AG04450 (cell line): ENCODE results near the gene CAMK4. TPM values are rescaled to one million over a fixed set of nuclear protein-coding genes. Genes with fewer than 3 reads are reported as not detected.

Experiments used
- CTCF ChIA-PET: fragments of 300-600, 350-600 bp; formaldehyde crosslinking; extraction: SDS; loops from one replicate; lab custom pipeline; 2022; ENCODE audit warnings: antibody characterized with exemption, inconsistent platforms; lab: Charles Lee
- POLR2A ChIA-PET: fragments of 350-600 bp; formaldehyde crosslinking; extraction: SDS; loops from one replicate; lab custom pipeline; 2021; ENCODE audit warnings: antibody characterized with exemption, inconsistent platforms; lab: Yijun Ruan, JAX
- DNase-seq: peaks from one replicate; pipeline ENCODE4 v3.0.0-alpha.2; 2011; ENCODE audit warnings: low read depth, low spot score
- H3K27ac ChIP-seq: one replicate; pipeline ENCODE4 v1.5.1; 2012; ENCODE audit warnings: low read depth, low read length, control low read depth
- H3K27me3 ChIP-seq: one replicate; pipeline ENCODE4 v1.6.0; 2012; ENCODE audit warnings: low read length; ENCODE audit not compliant: control insufficient read depth, insufficient read depth
- H3K4me3 ChIP-seq: 2 replicates; pipeline ENCODE4 v1.5.1; 2011; ENCODE audit warnings: mild to moderate bottlenecking, low read depth, low read length, control low read depth
- H3K9me3 ChIP-seq: 2 replicates; pipeline ENCODE4 v1.5.1; 2012; ENCODE audit warnings: low read length; ENCODE audit not compliant: control insufficient read depth, insufficient read depth
- polyA plus RNA-seq: library from polyadenylated mRNA; depleted of rRNA; stranded (reverse); fragments of >200 nt; gene quantifications from 2 replicates; pipeline ENCODE4 v1.2.3, GENCODE V29; 2011
- TF ChIP-seq, protein P1 (sequence below): IDR thresholded peaks from 2 replicates; pipeline ENCODE4 v1.5.1; 2011; ENCODE audit warnings: low read depth, low read length, control low read depth, inconsistent platforms

Gene CAMK4
- polyA plus RNA-seq, 1 experiment = 3.2 TPM

DNA sequence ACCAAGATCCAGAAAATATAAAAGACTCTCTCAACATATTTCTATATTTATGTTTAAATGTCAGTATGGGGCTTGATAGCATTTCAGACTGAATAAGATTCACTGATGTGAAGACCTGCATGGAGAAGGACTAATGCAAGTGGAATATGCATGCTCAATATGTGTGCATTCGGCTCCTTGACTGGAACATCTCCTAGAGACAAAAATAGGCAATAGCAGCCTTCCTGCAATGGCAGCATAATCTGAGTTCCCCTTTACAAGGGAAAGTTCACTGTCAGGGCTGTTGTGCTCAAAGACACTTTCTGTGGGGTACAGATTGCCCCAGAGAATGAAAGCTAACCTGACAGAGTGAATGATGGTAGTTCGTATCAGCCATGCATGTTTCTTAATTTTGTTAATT, 245.7 kb downstream of the CAMK4 start:
- ChIA-PET CTCF (interaction anchor here (2.0 kb wide), 1 partner anchor 9 kb away, joined by 7 read pairs; no protein-coding TSS in a partner anchor), POLR2A (no interaction called here)
- Histone ChIP-seq H3K27ac (no peak overlapping the region), H3K27me3 (no peaks in the 10 kb centered on the region), H3K4me3 (no peak overlapping the region), H3K9me3 (no peaks in the 10 kb centered on the region)
- no peak for DNase-seq
- TF ChIP-seq, protein P1, sequence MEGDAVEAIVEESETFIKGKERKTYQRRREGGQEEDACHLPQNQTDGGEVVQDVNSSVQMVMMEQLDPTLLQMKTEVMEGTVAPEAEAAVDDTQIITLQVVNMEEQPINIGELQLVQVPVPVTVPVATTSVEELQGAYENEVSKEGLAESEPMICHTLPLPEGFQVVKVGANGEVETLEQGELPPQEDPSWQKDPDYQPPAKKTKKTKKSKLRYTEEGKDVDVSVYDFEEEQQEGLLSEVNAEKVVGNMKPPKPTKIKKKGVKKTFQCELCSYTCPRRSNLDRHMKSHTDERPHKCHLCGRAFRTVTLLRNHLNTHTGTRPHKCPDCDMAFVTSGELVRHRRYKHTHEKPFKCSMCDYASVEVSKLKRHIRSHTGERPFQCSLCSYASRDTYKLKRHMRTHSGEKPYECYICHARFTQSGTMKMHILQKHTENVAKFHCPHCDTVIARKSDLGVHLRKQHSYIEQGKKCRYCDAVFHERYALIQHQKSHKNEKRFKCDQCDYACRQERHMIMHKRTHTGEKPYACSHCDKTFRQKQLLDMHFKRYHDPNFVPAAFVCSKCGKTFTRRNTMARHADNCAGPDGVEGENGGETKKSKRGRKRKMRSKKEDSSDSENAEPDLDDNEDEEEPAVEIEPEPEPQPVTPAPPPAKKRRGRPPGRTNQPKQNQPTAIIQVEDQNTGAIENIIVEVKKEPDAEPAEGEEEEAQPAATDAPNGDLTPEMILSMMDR = no peak

DNA sequence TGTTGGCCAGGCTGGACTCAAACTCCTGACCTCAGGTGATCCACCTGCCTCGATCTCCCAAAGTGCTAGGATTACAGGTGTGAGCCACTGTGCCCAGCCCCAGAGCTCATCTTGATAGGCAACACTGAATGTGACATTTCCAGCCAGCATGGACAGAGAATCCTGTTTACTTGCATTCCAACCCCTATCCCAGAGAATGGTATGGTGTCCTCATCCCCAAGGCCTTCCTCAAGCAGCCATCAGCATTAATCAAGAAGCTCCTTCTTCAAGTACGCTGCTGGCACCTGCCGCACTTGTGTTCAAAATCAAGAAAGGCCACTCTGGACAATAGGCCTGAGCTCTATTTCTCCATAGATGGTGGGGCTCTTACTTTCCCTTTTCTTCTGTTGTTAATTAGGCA, 247.9 kb downstream of the CAMK4 start:
- ChIA-PET POLR2A (interaction anchor here (0.7 kb wide), 1 partner anchor 31 kb away, joined by 8 read pairs; no protein-coding TSS in a partner anchor), CTCF (interaction anchor here (0.6 to 1.9 kb wide), 3 partner anchors 10 to 329 kb away, joined by 3 to 7 read pairs (median 3); no protein-coding TSS in a partner anchor)
- TF ChIP-seq, protein P1 = no peak

DNA sequence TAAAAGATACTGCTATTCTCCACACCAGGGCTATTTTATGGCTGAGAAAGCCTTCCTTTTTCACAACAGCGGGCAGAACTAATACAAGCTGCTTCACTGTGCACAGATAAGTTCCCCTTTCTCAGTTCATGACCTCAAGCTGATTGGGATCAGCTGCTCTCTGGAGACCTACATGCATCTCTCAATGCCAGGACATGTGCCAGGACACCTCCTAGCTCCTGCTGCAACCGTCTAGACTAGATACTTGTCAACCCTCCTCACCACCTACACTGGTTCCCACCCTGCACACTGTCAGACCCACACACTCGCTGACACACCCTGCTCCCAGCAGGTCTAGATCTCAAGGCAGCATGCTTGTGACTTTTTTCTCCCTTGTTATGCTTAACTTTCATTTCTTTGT, 248.4 kb downstream of the CAMK4 start:
- DNase-seq = no peak
- Histone ChIP-seq H3K27ac (no peak overlapping the region), H3K27me3 (no peaks in the 10 kb centered on the region), H3K9me3 (no peaks in the 10 kb centered on the region), H3K4me3 (no peak overlapping the region)
- ChIA-PET CTCF (interaction anchor here (0.6 to 1.9 kb wide), 3 partner anchors 11 to 234 kb away, joined by 3 to 7 read pairs (median 4); no protein-coding TSS in a partner anchor), POLR2A (no interaction called here)
- TF ChIP-seq, protein P1 = no peak

More for the DNA sequence above, 247.9 kb downstream of the CAMK4 start:
- H3K27ac ChIP-seq = no peak overlapping the region
- no peaks in the 10 kb centered on the region for H3K9me3 ChIP-seq
- H3K4me3 ChIP-seq = no peak overlapping the region
- DNase-seq = no peak
- H3K27me3 ChIP-seq = no peaks in the 10 kb centered on the region

DNA sequence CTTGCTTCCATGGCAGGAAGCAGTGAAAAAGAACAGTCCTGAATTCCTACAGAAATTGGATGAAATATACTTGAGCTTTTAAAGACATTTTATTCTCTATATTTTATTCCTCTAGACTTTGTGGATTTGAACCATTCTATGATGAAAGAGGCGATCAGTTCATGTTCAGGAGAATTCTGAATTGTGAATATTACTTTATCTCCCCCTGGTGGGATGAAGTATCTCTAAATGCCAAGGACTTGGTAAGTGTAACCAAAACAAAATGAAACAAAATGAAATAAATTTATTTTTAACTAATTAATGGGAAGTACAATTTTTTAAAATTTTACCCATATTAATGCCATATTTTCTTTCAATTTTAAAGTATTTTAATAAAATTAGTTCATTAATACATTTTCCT, 254.1 kb downstream of the CAMK4 start:
- CTCF ChIA-PET = interaction anchor here (0.7 to 1.5 kb wide), 7 partner anchors 10 to 321 kb away, joined by 3 to 8 read pairs (median 3); no protein-coding TSS in a partner anchor
- Histone ChIP-seq H3K27me3 (no peaks in the 10 kb centered on the region), H3K4me3 (no peak overlapping the region), H3K9me3 (no peaks in the 10 kb centered on the region), H3K27ac (no peak overlapping the region)
- TF ChIP-seq, protein P1 = peak; percentile 44
- POLR2A ChIA-PET = no interaction called here
- no peak for DNase-seq

DNA sequence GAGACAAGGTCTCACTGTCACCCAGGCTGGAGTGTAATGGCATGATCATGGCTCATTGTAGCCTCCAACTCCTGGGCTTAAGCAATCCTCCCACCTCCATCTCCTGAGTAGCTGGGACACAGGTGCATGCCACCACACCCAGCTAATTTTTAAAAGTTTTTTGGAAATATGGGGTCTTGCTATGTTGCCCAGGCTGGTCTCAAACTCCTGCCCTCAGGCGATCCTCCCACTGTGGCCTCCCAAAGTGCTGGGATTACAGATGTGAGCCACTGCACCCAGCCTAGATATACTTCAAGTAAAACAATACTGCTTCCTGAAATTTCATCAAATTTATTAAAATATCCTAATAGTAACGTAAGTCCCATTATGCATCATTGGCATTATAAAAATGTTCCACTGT, 254.7 kb downstream of the CAMK4 start:
- Histone ChIP-seq H3K9me3 (no peaks in the 10 kb centered on the region), H3K4me3 (no peak overlapping the region), H3K27ac (no peak overlapping the region), H3K27me3 (no peaks in the 10 kb centered on the region)
- TF ChIP-seq, protein P1 = no peak
- CTCF ChIA-PET = interaction anchor here (0.7 to 1.5 kb wide), 2 partner anchors 44 to 322 kb away, joined by 3 to 4 read pairs; no protein-coding TSS in a partner anchor
- no peak for DNase-seq
- POLR2A ChIA-PET = no interaction called here
